Measurements from ENCODE around the gene COX6B2.
A peak's percentile ranks its signal among the peaks of the same experiment; 100 is the strongest.

COX6B2 gene

DNA sequence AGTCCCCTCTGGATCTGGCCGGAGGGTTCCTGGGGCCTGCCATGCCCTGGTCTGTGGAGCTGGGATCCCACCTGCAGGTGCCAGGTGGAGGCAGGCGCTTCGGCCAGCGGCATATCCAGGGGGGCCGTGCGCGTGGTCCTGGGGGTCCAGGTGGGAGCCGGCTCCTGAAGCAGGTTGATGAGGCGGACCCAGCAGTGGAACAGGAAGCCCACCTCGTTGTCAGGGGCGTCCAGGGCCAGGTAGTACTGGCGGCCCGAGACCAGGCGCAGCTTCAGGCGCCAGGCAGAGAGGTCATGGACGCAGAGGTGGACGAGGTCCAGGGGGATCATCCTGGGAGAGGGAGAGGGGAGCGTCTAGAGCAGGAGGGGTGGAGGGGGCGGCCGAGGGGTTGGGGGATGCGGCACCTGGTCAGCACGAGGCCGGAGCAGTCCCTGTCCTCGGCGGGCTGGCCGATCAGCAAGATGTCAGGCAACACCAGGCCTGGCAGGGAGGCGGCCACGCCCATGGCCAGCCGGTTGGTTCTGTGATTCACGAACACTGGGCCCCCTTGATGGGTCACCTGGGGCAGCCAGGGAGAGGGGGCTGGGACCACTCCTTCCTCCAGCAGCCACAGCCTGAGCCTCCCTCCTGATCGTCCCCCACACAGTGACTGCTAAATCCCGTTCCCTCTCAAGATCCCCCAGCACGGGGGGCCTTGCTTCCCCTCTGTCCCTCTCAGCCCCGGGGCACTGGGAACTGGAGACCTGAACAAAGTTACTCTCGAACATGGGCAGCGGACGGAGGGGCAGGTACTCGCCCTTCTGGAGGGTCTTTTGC is 7.9 kb upstream of the COX6B2 start:
- no peak for DNase-seq

DNA sequence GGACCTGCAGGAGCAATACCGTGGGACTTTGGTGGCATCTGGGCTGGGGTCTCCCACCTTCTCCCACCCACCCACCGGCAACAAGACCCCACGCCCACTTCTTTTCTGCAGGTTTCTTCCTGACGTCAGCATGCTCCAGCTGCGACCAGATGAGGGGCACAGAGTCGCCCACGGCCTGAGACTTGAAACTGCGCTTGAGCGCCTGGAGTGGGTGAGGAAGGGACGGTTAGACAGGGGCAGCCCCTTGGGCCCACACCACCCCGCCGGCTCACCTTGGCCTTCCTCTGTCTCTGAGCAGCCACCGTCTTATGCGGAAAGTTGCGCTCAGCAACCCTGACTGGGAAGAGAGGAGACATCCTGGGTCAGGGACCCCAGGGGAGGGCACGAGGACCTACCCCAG is 6.4 kb upstream of the COX6B2 start:
- DNase-seq: no peak

DNA sequence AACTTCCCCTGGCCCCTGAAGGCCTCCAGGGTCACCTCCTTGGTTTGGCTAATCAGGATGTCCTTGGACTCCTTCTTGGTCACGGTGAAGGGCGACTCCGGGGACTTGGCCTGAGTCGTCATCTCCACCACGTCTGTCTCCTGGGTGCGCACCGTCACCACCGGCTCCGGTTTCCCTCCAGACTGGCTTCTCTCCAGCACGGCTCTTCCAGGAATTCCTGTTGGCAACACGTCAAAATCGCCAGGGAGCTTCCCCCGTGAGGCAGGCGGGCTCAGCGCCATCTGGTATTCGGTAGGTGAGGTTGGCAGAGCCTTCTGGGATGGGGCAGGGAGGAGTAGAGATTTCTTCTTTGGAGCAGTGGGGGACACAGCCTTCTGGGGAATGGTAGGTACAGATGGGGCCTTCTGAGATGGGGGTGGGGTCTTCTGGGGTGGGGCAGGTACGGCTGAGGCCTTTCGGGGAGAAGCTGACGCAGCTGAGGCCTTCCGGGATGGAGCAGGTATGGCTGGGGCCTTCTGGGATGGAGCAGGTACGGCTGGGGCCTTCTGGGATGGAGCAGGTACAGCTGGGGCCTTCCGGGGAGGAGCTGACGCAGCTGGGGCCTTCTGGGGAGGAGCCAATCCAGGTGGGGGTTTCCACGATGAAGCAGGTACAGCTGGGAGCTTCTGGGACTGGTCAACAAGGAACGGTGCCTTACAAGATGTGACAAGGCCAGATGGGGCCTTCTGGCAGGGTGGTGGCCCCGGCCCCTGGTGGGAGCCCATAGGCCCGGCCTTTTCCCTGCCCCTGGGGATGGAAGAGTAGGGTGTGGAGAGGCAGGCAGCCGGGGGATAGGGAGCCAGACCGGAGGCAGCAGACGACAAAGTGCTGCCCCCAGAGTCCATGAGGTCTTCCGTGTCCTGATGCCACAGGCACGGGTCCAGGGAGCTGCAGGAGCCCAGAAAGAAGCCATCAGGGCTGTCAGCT is 4.7 kb upstream of the COX6B2 start:
- no peak for DNase-seq

DNA sequence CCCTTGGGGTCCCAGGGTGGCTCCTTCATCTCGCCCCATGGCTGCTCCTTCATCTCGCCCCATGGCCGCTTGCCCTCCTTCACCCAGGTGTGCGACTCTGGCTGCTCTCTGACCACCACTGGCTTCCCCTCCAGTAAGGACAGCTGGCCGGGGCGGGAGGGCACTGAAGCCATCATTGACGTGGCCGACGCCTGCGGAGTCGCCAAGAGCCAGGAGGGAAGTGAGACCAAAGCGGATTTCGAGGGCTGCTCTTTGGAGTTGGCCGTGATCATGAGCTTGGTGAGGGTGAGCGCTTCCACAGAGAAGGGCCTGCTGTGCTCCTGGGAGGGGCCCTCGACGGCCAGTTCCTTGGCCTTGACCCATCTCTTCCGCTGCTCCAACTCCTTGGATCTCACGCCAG is 4.0 kb upstream of the COX6B2 start:
- DNase-seq: no peak

DNA sequence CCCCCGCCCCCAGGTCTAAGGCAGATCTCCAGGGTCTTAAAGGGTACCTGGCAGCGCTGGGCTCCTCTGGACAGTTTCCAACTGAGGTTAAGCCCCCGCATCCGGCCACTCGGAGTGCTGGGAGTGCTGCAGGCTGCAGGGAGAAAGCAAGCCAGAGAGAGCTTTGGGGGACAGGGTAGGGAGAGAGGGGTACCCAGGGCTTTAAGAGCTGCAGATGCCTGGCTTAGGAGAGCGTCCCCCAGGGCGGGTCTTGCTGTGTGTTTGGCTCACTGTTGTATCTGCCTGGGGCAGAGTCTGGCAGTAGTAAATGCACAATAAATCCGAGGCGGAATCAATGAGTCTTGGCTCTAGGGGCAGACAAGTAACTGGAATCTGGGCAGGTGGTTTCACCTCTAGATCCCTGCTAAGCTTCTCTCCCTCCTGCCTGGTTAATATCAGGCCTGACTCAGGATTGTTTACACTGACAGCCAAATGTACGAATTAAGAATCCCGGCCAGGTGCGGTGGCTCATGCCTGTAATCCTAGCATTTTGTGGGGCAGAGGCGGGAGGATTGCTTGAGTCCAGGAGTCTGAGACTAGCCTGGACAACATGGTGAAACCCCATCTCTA is 798 bp upstream of the COX6B2 start:
- no peak for DNase-seq

DNA sequence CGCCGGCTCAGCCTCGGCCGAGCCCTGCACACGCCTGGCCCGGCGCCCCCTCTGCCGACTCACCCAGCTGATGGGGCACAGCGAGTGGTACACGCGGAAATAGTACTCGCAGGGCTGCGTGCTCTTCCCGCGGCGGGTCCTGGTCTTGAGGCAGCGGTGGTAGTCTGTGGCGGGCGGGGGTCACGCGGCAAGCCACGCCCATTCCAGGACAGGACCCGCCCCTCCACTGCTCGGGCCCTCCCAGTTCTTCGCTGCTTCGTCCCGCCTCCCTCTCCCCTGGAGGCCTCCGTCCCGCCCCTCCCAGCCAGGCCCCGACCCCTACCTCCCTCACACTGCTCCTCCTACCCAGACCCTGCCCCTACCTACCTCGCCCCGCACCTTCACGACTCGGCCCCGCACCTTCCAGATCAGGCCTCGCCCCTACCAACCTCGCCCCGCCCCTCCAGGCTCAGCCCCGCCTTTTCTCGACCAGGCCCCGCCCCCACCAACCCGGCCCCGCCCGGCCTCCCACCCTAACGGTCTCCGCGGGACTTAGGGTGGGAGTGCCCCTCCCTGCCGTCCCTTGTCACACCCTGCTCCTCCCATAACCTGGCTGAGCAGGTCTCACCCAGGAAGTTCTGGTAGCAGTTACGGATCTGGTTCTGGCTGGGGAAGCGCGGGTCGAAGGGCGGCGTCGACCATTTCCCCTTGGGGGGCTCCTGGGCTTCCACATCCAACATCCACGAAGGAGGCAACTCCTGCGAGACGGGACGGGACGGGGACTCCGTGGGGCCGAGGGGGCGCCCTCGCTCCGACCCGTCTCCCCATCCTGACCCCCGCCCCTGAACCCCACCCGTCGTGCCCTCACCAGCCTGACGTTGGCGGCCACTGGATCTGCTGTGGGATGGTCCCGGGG is 469 bp downstream of the COX6B2 start:
- DNase-seq: peak; percentile 81

DNA sequence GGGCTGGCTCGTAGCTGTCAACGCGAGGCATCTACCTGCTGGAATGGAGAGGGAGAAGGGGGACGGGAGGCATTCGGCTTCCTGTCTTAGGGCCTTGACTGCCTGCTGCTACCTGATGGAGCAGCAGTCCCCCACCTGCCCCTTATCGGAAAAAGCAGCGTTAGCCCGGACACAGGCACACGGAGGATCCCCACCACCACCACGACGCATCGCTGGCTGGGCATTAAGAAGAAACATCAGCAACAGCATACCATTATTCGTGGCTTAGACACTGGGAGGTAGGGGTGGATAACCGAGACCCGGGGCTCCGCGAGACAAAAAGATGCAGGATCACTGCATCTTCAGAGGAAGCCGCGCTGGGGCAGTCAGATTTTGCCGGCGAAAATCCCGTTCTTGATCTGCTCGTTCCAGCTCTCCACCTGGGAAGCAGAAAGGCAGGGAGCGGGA is 1.1 kb downstream of the COX6B2 start:
- peak; percentile 16 for DNase-seq

DNA sequence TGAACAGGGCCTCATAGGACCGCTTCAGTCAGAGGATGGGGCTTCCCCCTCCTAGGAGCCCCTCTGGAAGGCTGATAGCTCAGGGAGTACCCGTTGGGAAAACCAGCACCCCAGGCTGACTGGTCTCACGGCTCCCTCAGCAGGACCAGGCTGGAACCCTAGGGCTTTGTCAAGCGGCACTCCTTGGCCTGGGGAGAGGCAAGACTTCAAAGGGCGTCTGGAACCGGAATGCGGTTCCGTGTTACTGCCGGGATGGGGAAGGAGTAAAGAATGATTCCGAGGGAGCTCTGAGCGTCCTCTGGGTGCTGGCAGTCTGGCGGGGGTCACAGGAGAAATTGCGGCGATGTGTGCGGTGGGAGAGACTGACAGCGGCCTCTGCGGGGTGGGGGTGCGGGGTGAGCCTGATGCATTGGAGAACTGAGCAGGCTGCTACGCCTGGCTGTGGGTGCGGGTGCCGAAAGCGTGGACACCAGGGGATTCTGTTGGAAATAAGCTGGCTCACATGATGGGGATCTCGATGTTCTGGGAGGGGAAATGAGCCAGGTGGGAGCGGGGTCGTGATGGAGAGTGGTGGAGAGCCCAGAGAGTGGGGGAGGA is 1.9 kb downstream of the COX6B2 start:
- no peak for DNase-seq

DNA sequence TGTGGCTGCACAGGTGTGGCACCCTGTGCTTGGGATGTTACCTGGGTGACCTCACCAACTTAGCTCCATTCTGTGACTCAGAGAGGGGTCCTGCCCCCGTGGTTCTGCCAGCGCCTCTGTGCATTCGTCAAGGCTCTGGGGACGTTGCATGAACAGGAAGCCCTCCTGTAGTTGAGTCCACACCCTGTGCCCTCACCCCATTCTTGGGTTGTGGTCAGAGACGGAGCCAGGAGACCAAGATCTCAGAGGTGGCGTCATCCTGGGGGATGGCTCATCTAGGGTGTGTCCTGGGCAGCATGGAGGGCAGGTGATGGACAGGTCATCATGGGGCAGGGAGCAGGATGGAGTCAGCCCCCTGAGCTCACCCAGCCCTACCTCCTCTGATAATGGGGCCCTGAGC is 2.5 kb downstream of the COX6B2 start:
- no peak for DNase-seq

DNA sequence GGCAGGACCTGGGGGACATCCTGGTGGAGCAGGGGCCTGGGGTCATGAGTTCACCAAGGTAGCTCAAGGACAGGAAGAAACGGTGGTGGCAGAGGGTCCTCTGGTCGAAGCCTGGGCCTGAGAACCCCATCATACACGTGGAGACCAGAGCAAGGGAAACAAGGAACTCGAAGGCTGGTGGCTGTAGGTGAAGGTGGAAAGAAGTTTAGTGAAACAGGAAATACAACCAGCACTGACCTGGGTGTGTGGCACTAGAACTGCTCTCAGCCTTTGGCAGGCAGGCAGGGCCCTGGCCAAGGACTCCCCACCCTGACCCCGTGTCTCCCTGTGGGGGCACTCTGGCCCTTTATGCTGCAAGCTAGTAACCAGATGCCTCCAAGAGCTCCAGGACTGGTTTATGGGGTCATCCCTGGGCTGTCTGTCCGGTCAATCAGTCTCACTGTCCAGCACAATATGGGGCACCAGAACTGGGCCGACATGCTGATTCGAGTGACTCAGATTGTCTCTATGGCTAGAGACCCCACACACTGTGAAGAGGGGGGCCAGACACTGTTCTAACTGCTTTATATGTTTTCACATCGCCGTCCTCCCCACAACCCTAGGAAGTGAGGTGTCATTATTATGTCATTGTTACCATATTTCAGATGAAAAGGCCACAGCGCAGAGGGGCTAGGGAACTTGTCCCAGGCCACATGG is 3.8 kb downstream of the COX6B2 start:
- no peak for DNase-seq

DNA sequence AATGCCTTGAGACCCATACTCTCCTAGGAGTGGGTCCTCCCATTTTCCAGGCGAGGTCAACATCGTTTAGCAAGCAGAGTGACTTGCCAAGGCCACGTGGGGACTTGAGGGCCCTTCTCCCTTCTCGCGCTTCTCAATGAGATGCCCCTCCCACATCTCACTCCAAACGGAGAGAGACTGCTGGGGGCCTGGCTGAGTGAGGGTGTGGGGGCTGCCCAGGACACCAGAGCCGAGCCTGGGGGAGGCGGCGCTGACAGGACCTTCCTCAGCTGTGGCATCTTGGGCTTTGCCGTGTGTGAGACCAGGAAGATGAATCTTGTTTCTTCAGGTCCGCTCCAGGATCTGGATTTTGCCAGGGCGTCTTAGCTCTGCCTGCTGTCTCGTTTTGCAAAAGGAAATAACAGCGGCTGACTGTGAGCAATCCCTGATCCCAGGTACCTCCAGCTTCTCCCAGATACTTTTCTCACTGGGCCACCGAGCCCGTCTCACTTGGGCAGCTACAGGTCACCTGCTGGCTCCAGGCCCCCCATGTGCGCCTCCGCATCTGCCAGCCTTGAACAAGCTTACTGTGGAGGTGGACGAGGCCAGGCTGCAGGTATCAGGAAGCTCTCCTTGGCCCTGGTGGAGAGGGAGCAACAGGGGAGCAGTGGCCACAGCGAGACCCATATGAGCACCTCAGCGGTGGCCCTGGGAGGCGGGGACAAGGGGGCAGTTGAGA is 6.0 kb downstream of the COX6B2 start:
- DNase-seq: no peak

DNA sequence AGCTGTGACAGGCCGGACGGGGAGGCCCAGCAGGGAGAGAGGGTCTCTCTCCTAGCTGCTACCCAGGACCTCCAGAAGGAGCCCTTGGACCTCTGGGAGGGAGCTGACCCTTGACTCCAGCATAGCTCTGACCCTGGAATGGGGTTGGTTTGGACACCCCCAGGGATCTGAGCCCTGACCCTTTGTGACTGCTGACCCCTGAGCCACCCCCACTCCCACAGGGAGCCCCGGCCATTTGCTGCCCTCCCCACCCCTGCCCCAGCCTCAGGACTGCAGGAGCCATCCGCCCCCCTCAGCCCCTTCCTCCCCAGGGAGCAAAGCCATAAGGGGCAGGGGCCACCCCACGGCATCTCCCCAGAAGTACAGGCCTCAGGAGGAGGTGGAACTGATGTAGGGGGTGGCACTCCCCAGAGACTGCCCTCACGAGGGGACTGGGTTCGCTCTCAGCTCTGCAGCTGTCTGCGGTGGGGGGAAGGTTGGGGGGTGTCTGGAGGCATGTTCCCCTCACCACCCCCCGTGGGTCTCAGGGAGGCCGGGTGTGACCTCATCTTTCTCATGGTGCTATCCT is 7.0 kb downstream of the COX6B2 start:
- DNase-seq: no peak

DNA sequence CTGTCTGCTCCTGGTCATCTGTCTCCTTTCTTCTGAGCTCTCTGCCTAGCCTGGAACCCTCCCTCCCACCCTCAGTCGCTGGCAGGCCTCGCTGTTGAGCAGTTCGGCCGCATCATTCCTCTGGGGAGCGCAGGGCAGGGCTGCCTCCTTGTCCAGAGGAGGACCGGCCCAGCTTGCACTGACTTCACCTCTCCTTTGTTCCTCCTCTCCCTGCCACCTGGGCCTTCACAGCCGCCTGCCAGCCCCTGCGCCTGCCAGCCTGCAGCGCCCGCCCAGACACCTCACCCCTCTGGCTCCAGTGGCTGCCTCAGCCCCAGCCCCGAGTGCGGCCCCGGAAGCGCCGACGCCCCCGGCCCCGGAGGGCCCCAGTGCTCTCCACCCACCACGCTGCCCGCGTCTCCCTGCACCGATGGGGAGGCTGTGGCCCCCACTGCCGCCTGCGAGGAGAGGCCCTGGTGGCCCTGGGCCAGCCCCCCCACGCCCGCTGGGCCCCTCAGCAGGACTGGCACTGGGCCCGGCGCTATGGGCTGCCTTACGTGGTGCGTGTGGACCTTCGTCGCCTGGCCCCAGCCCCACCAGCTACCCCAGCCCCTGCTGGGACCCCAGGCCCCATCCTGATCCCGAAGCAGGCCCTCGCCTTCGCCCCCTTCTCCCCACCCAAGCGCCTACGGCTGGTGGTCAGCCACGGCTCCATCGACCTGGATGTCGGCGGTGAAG is 7.6 kb downstream of the COX6B2 start:
- no peak for DNase-seq

DNA sequence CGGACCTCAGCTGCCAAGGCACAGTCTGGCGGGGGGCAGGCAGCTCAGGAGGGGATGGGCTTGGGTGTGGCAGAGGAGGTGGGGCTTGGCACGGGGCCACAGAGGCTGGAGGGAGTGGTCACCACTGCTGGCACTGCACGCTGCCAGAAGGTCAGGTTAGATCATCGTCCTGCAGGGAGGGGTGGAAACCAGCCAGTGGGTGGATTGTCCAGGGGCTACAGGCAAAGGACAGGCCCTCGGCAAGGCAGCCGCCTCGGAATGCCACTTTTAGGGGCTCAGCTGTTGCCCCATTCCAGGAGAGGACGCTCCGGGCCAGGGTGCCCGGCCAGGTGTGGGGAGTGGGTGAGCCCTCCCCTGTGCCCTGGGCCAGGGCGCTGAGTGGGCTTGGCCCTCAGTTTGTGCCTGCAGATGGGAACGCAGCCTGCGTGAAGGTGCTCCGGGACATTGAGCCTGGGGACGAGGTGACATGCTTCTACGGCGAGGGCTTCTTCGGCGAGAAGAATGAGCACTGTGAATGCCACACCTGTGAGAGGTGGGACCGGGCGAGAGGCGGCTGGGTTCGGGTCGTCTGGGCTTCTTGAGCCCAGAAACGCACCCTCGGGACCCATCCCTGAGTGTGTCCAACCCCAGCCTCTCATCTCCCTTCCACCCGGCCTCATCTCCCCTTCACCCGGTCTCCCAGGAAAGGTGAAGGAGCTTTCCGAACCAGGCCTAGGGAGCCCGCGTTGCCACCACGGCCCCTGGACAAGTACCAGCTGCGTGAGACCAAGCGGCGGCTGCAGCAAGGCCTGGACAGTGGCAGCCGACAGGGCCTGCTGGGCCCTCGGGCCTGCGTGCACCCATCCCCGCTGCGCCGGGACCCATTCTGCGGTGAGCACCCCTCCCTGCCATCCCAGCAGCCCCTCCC is 8.4 kb downstream of the COX6B2 start:
- DNase-seq: no peak

DNA sequence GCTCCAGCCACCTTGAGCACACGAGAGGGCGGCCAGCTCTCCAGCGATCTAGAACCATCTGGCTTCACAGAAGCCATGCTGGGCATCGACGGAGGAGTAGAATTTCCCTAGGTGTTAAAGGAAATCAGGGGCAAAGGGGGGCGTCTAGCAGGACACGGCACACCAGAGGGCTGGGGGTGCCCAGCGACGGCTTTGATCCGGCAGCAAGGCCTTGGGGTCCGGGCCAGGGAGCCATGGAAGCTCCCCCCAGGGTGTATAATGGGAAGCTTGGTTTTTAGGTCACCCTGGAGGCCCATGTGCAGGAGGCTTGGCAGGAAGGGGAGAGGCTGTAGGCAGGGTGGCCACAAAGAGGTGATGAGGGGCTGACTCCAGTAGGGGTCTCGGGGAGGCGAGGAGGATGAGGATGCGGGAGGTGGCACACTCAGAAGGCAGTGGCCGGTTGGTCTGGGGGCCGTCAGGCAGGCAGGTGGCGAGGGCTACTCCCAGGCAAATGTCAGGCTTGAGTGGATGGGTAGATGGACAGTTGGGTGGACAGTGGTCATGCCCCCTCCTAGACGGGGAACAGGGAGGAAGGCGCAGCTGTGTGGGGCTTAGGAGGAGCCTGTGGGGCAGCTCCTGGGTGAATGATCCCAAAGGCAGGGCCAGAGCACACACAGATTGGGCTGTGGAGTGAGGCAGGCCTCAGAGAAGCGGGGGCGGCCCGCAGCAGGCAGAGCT is 9.3 kb downstream of the COX6B2 start:
- DNase-seq: no peak

DNA sequence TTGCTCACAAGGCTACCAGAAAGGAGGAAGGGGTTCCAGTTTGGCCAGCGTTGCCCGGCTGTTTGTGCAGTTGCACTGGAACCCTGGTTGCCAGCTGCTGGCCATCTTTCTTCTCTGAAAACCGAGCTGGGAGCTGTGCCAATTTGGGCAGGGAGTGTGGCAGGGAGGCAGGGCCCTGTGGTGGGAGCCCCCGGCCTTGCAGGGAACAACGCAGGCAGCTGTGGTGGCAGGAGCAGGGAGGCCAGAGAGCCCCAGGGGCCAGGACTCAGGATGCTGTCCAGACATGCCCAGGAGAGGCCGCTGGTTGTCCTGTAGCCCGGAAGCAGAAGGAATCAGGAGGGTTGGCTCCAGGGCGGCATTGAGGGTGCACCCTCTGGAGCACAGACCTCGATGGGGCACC is 10.1 kb downstream of the COX6B2 start:
- DNase-seq: no peak

DNA sequence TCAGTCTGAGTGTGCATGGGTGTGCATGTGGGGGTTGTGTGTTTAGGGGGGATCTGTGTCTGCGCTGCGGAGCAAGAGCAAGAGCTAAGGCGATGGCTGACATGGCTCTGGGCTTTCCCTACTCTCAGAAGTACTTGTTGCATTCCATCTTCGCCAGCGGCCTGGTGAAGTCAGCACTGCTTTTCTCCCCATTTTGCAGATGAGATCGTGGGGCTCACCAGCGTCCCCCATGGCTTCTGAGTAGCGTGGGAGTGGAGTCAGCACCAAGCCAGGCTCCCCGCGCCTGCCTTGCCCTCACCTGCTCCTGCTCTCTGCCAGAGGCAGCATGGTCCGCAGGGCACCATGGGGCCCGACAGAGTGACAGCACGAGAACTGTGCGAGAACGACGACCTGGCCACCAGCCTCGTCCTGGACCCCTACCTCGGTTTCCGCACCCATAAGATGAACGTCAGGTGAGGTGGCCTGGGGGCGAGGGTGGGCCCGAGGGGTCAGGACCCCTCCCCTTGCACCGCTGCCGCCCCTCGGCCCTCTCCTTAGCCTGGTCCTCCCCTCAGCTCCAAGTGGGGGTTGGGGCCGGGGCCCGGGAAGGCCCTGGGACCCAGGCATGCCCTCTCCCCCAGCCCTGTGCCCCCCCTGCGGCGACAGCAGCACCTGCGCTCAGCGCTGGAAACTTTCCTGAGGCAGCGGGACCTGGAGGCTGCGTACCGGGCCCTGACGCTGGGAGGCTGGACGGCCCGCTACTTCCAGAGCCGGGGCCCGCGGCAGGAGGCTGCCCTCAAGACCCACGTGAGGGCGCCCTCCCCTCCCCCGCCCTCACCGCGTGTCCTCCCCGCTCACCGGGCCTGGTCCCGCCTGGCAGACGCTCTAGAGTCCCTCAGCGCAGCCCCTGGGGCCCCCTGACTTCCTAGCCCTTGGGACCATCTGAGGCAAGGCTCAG is 12.7 kb downstream of the COX6B2 start:
- DNase-seq: no peak
